GM19035 (cell line): ENCODE measurements around the gene IFT172.
A peak's percentile ranks its signal among the peaks of the same experiment; 100 is the strongest.

Source experiments
- ATAC-seq: cut with Tn5 transposase; IDR thresholded peaks from one replicate; pipeline ENCODE4 v1.9.1; 2021; ENCODE audit not compliant: unreplicated experiment

Gene IFT172

GRCh38 chr2:27494944-27495554, 5.5 kb upstream of the IFT172 start, which contains the start of gene FNDC4:
Gene FNDC4, minus strand, starts transcription at chr2:27495200. Its CDS starts 521 bp downstream, at chr2:27494679.
- ATAC-seq: no peak

- no peak for ATAC-seq
Observed at GRCh38 chr2:27494284-27494943, 4.9 kb upstream of the IFT172 start.

GRCh38 chr2:27493948-27494283, 4.4 kb upstream of the IFT172 start:
- no peak for ATAC-seq

GRCh38 chr2:27492557-27492956, 3.0 kb upstream of the IFT172 start:
- no peak for ATAC-seq

DNA sequence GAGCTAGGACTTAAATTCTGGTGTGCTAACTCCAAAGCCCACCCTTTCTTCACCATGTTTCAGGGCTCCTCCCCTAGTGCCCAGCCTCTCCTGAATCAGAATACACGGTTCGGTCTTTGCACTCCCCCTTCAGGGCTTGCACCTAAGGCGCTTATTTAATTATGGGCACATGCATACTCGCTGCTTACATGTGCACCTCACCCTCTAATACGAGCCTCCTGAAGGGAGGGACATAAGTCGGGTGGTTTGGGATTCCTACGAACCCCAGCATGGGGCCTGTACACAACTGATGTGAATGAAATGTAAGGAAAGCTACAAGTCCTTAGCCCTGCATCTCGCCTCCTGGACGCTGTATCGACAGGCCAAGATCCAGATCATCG, 435 bp downstream of the IFT172 start:
- no peak for ATAC-seq

DNA sequence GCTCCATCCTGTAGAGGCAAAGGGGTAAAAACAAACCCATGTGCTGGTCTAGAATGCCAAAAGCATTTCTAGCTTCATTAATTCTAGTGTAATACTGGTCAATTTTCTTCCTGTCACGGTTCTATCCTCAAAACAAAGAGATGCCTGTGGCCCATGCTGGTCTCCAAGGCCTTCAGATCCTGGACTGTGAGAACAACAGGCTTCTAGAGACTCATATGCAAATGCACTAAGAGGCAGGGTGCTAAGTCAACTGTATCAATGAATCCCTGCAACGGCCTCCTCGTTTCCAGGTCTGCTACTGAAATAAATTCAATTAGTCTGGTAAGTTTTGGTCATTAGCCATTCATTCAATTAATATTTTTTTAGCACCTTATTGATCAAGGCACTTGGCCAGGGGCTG, 4.0 kb downstream of the IFT172 start:
- ATAC-seq: no peak

DNA sequence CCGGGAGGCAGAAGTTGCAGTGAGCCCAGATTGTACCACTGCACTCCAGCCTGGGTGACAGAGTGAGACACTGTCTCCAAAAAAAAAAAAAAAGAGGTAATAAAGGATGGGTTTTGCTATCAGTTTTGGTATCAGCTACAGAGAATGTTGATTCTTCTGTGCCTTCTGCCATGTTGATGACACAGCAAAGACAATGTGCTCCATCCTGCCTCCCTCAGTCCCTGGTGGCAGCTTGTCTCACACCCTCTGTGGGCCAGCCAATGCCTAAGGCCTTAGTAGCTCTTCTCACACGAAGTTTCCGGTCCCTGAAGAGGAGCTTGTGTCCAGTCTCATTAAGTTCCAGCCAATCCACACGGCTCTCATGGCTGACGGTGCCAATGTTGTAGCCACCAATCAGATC, 17.6 kb downstream of the IFT172 start:
- ATAC-seq: no peak

DNA sequence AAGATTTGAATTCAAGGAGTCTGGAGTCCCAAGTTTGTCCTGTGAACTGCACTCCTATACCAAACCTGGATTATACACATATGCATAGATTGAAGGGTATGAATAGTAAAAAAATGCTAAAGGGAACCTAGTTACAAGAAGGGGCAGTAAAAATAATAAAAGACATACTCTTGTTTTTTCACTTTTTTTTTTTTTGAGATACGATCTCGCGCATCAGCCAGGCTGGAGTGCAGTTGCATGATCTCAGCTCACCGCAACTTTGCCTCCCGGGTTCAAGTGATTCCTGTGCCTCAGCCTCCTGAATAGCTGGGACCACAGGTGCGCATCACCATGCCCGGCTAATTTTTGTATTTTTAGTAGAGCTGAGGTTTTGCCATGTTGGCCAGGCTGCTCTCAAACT, 25.1 kb downstream of the IFT172 start:
- no peak for ATAC-seq

GRCh38 chr2:27461118-27461517, 28.4 kb downstream of the IFT172 start:
- ATAC-seq: no peak

DNA sequence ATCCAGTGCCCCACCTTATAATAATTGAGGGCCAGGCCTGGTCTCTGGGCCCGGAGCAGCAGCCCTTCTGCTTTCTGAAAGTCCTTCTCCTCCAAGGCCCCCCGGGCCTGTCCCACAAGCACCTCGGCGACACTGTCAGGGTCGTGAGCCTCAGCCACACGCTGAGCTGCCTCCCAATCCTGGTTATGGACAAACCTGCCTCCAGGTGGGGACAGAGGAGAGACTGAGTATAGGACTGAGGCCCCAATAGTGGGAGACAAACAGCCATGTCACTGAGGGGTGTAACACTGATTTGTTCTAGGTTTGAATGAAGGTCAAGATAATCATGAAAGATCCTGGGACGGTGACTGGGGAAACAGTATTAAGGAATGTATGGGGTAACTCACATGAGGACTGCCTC, 35.6 kb downstream of the IFT172 start:
- ATAC-seq: no peak

GRCh38 chr2:27451095-27451494, 38.4 kb downstream of the IFT172 start:
- ATAC-seq: no peak

DNA sequence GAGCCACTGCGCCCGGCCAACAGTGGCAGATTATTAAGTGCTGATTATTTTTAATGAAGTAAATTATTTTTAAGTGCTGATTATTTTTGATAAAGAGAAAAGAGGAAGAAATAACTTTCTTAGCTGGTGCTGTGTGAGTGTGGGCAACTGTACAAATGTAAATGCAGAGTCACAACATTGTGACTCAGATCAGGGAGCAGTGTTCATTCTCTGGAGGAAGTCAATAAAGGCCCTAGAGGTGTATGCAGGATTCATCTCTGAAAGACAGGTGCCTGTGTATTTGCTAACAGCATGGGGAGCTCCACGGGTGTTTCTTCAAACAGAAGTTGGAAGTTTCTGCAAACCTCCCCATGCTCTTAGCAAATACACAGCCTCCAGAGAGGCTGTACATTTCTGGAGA, 41.2 kb downstream of the IFT172 start:
- ATAC-seq: no peak

GRCh38 chr2:27446057-27446456, 43.5 kb downstream of the IFT172 start:
- ATAC-seq: no peak

- ATAC-seq: no peak
Observed at GRCh38 chr2:27445615-27446014, 43.9 kb downstream of the IFT172 start.

- no peak for ATAC-seq
Observed at GRCh38 chr2:27445155-27445554, 44.4 kb downstream of the IFT172 start.

GRCh38 chr2:27442920-27443282, 46.6 kb downstream of the IFT172 start:
- no peak for ATAC-seq

DNA sequence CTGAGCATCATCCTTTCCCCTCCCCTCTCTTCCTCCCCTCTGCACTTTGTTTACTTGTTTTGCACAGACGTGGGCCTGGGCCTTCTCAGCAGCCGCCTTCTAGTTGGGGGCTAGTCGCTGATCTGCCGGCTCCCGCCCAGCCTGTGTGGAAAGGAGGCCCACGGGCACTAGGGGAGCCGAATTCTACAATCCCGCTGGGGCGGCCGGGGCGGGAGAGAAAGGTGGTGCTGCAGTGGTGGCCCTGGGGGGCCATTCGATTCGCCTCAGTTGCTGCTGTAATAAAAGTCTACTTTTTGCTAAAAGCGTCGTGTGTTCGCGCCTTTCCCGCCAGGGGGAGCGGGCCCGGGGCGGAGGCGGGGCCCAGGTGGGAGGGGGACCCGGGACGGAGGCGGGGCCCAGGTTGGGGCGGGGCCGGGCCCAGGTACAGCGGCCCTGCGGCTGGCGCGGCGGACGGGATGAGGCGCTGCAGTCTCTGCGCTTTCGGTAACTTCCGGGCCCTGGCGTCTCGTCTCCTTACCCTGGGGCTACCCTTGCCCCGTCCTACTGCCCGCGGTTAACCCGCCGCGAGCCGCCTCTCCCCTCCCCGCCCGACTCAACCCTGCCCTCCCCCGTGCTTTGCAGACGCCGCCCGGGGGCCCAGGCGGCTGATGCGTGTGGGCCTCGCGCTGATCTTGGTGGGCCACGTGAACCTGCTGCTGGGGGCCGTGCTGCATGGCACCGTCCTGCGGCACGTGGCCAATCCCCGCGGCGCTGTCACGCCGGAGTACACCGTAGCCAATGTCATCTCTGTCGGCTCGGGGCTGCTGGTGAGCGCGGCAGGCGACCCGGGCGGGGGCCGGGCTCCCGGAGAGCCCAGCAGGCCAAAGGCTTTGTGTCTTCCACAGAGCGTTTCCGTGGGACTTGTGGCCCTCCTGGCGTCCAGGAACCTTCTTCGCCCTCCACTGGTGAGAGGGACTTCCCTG, 47.3 kb downstream of the IFT172 start, which contains the start of gene KRTCAP3:
KRTCAP3 (plus strand) TSS at position 424 of the 962 bp plus-strand sequence; CDS start at position 456, 32 bp downstream.
- ATAC-seq: no peak

DNA sequence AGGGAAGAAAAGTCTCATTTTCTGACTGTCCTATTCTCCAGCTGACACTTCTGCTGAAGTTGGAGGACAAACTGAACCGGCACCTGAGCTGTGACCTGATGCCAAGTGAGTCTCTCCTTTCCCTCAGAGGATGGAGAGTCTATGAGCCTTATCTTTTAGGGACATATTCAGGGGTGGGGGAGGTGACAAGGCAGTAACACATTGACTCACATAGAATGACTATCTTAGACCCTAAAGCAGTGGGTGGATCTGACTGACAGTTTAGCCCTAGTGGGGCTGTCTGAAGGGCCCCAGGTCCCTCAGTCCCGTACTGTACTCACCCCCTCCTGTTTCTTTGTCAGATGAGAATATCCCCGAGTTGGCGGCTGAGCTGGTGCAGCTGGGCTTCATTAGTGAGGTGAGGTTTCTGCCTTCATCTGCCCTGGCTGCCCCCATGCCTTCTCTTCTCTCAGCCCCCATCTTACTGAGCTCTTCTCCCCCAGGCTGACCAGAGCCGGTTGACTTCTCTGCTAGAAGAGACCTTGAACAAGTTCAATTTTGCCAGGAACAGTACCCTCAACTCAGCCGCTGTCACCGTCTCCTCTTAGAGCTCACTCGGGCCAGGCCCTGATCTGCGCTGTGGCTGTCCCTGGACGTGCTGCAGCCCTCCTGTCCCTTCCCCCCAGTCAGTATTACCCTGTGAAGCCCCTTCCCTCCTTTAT, 48.2 kb downstream of the IFT172 start:
- ATAC-seq: no peak

GRCh38 chr2:27435628-27436027, 53.9 kb downstream of the IFT172 start:
- ATAC-seq: no peak

DNA sequence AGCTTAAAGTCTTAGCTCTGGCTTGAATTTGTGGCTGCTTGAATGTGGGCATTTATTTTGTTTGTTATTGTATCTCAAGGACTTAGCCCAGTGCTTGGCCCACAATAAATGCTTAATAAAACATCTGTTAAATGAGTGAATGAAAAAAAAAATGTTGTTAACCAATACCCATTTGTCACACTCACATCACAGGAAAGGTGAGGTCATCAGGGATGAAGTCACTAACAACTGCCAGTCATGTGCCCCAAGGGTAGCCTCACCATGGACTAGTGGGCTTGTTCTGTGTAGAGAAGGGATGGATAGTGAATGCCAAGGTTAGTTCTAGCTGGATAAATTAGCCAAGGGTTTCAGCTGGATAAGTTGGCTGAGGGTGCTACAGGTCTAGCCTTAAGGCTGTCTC, 58.1 kb downstream of the IFT172 start:
- no peak for ATAC-seq

- peak; percentile 69 for ATAC-seq
Observed at GRCh38 chr2:27428978-27429541, 60.5 kb downstream of the IFT172 start.
